Fibroblast of lung (primary cell): ENCODE results near the gene PNRC1. TPM values are rescaled to one million over a fixed set of nuclear protein-coding genes. Genes with fewer than 3 reads are reported as not detected.
A peak's percentile ranks its signal among the peaks of the same experiment; 100 is the strongest.

Experiments used
- DNase-seq, 2 donors: peaks; one replicate each; pipeline versions ENCODE4 v3.0.0 to v3.0.0-alpha.2; 2010; ENCODE audit warnings: low read depth in 2 of 2
- H2AFZ ChIP-seq: 2 replicates; pipeline ENCODE4 v1.5.1; 2012; ENCODE audit warnings: low read length, control low read depth, inconsistent platforms
- H3K27ac ChIP-seq: 2 replicates; pipeline ENCODE4 v1.5.1; 2011; ENCODE audit warnings: low read length, control low read depth; ENCODE audit not compliant: insufficient read depth
- H3K27me3 ChIP-seq: 2 replicates; pipeline ENCODE4 v1.5.1; 2011; ENCODE audit warnings: mild to moderate bottlenecking, low read length; ENCODE audit not compliant: control insufficient read depth, insufficient read depth
- H3K36me3 ChIP-seq: 2 replicates; pipeline ENCODE4 v1.5.1; 2011; ENCODE audit warnings: low read length; ENCODE audit not compliant: control insufficient read depth, insufficient read depth
- H3K4me1 ChIP-seq: 2 replicates; pipeline ENCODE4 v1.5.1; 2011; ENCODE audit warnings: low read length; ENCODE audit not compliant: control insufficient read depth, insufficient read depth; ENCODE audit errors: extremely low read depth
- H3K4me2 ChIP-seq: 2 replicates; pipeline ENCODE4 v1.5.1; 2011; ENCODE audit warnings: low read length, control low read depth; ENCODE audit not compliant: insufficient read depth; ENCODE audit errors: extremely low read depth
- H3K4me3 ChIP-seq, 4 experiments: fragments of 200-600 bp in 1 of 4; sonication (generic) in 1 of 4; replicated peaks in 1 of 4; 2 replicates each; pipeline ENCODE4 v1.5.1; 2011 to 2016; ENCODE audit warnings: low read length in 4 of 4, low read depth in 3 of 4, mild to moderate bottlenecking in 3 of 4, control low read depth in 2 of 4, inconsistent platforms in 1 of 4, mixed read lengths in 1 of 4; ENCODE audit not compliant: insufficient read depth in 1 of 4; ENCODE audit errors: control extremely low read depth in 1 of 4
- H3K79me2 ChIP-seq: 2 replicates; pipeline ENCODE4 v1.5.1; 2012; ENCODE audit warnings: mild to moderate bottlenecking, low read length, inconsistent platforms; ENCODE audit not compliant: control insufficient read depth, insufficient read depth
- H3K9ac ChIP-seq: 2 replicates; pipeline ENCODE4 v1.5.1; 2011; ENCODE audit warnings: mild to moderate bottlenecking, low read length, control low read depth; ENCODE audit not compliant: insufficient read depth
- H3K9me3 ChIP-seq: 2 replicates; pipeline ENCODE4 v1.5.1; 2012; ENCODE audit warnings: low read depth, low read length; ENCODE audit not compliant: control insufficient read depth, insufficient read depth
- H4K20me1 ChIP-seq: 2 replicates; pipeline ENCODE4 v1.5.1; 2011; ENCODE audit warnings: low read length; ENCODE audit not compliant: control insufficient read depth, insufficient read depth; ENCODE audit errors: extremely low read depth
- EZH2 ChIP-seq: IDR thresholded peaks from 2 replicates; pipeline ENCODE4 v1.5.1; 2012; ENCODE audit warnings: low read length, control low read depth, mild to moderate bottlenecking; ENCODE audit errors: missing control alignments
- polyA plus RNA-seq, 2 donors: library from polyadenylated mRNA; depleted of rRNA in 1 of 2; stranded (reverse) in 1 of 2; unstranded in 1 of 2; fragments of >200 nt; gene quantifications; 2 replicates each; pipeline ENCODE4 v1.2.1, GENCODE V29; 2011 to 2012; ENCODE audit warnings: missing spikeins in 1 of 2
- total RNA-seq: library from RNA; depleted of rRNA; stranded (reverse); fragments of >200 nt; gene quantifications from 2 replicates; pipeline ENCODE4 v1.2.1, GENCODE V29; 2014
- TF ChIP-seq, protein P1 (sequence below), 2 donors: IDR thresholded peaks in 1 of 2; conservative IDR thresholded peaks in 1 of 2; 1 replicate in 1 of 2; 2 replicates in 1 of 2; pipeline ENCODE4 v1.5.1; 2011 to 2012; ENCODE audit warnings: low read length in 2 of 2, control low read depth in 1 of 2, inconsistent platforms in 1 of 2, low read depth in 1 of 2, mild to moderate bottlenecking in 1 of 2

Gene PNRC1
- total and polyA plus RNA-seq, 2 donors (not counting 1 experiment from before 2014, with no cell fraction given): 14.9 to 65.1 TPM

DNA sequence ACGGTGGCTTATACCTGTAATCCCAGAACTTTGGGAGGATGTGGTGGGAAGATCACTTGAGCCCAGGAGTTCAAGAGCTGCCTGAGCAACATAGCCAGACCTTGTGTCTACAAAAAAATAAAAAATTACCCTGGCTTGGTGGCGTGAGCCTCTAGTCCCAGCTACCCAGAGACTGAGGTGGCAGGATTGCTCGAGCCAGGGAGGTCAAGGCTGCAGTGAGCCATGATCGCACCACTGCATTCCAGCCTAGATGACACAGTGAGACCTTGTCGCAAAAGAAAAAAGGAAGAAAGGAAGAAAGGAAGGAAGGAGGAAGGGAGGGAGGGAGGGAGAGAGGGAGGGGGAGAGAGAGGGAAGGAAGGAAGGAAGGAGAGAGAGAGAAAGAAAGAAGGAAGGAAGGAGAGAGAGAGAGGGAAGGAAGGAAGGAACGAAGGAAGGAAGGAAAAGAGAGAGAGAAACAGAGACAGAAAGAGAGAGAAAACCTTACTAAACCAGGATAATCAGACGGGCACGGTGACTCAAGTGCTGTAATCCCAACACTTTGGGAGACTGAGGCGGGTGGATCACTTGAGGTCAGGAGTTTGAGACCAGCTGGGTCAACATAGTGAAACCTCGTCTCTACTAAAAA, 10.9 kb upstream of the PNRC1 start:
- no peak for TF ChIP-seq EZH2
- TF ChIP-seq, protein P1, sequence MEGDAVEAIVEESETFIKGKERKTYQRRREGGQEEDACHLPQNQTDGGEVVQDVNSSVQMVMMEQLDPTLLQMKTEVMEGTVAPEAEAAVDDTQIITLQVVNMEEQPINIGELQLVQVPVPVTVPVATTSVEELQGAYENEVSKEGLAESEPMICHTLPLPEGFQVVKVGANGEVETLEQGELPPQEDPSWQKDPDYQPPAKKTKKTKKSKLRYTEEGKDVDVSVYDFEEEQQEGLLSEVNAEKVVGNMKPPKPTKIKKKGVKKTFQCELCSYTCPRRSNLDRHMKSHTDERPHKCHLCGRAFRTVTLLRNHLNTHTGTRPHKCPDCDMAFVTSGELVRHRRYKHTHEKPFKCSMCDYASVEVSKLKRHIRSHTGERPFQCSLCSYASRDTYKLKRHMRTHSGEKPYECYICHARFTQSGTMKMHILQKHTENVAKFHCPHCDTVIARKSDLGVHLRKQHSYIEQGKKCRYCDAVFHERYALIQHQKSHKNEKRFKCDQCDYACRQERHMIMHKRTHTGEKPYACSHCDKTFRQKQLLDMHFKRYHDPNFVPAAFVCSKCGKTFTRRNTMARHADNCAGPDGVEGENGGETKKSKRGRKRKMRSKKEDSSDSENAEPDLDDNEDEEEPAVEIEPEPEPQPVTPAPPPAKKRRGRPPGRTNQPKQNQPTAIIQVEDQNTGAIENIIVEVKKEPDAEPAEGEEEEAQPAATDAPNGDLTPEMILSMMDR (conservative IDR thresholded peaks at IDR 0.05 in 1 of 2, IDR thresholded peaks at IDR 0.05 in 1 of 2; ENCODE audit: low read depth in 1 of 2, low read length in 2 of 2): no peak
- H3K27me3 ChIP-seq: no peaks in the 10 kb centered on the region
- no peak overlapping the region for H3K9ac ChIP-seq
- no peaks in the 10 kb centered on the region for H4K20me1 ChIP-seq
- no peak overlapping the region for H2AFZ ChIP-seq
- H3K9me3 ChIP-seq: no peaks in the 10 kb centered on the region
- H3K4me1 ChIP-seq: no peaks in the 10 kb centered on the region
- no peak for DNase-seq
- no peaks in the 10 kb centered on the region for H3K79me2 ChIP-seq
- H3K4me2 ChIP-seq: no peak overlapping the region
- no peak overlapping the region for H3K4me3 ChIP-seq
- H3K27ac ChIP-seq: no peak overlapping the region
- no peaks in the 10 kb centered on the region for H3K36me3 ChIP-seq

DNA sequence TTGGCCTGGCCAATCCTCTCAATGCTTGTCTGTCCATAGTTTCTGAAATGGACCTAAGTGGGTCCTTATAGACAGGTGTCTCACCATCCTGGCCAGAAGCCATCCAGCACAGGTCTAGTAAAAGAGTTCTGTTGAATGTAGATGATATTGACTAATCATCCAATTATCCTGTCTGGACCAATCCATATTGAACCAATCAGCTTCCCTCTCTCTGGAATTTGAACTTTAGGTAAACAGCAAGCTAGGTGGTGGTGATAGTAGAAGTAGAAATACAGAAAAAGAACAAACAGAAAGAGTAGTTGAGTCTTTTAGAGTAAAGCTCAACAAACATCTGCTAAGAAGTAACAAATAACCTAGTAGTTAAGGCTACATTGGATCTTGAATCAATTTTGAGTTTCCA, 9.5 kb upstream of the PNRC1 start:
- Histone ChIP-seq H3K4me1 (no peaks in the 10 kb centered on the region), H2AFZ (no peak overlapping the region), H3K27me3 (no peaks in the 10 kb centered on the region), H3K4me3 (no peak overlapping the region), H3K9me3 (no peaks in the 10 kb centered on the region), H3K79me2 (no peaks in the 10 kb centered on the region), H3K36me3 (no peaks in the 10 kb centered on the region), H3K9ac (no peak overlapping the region), H3K27ac (no peak overlapping the region), H3K4me2 (no peak overlapping the region), H4K20me1 (no peaks in the 10 kb centered on the region)
- TF ChIP-seq EZH2: no peak
- TF ChIP-seq, protein P1 (conservative IDR thresholded peaks at IDR 0.05 in 1 of 2, IDR thresholded peaks at IDR 0.05 in 1 of 2; ENCODE audit: low read depth in 1 of 2, low read length in 2 of 2): no peak
- no peak for DNase-seq

DNA sequence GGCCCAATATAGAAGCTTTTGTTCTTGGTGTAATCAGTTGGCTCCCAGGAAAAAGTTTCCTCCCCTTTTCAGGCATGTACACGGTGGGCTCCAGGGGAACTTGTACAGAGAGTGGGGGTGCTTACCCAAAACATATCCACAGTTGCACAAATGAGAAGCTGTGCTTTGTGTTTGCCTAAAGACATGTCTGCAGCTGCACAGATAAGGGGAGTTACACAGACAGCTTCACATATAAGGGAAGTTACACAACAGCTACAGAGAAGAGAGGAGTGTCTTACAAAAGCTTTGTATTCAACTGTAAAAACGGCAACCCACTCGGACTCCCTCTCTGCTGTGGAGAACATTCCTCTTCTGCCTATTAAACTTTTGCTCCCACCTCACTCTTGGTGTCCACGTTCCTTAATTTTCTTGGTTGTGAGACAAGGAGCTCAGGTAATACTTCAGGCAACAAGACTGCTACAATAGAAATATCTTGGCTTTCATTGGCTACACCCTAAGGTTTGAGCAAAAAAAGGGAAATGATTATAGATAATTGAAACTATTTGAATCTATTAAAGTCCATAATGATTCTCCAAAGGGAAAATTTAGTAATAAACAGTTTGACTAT, 7.4 kb upstream of the PNRC1 start:
- Histone ChIP-seq H3K4me2 (no peak overlapping the region), H3K4me3 (no peak overlapping the region), H3K9me3 (no peaks in the 10 kb centered on the region), H4K20me1 (no peaks in the 10 kb centered on the region), H3K36me3 (no peaks in the 10 kb centered on the region), H3K79me2 (no peaks in the 10 kb centered on the region), H2AFZ (no peak overlapping the region), H3K4me1 (no peaks in the 10 kb centered on the region), H3K27me3 (no peaks in the 10 kb centered on the region), H3K9ac (no peak overlapping the region), H3K27ac (no peak overlapping the region)
- peak in 1 of 2 donors; percentile 38 for DNase-seq
- TF ChIP-seq EZH2: no peak
- TF ChIP-seq, protein P1 (conservative IDR thresholded peaks at IDR 0.05 in 1 of 2, IDR thresholded peaks at IDR 0.05 in 1 of 2; ENCODE audit: low read depth in 1 of 2, low read length in 2 of 2): no peak
